Ectodermal cell (in vitro differentiated cells): ENCODE results near the gene ARFGAP1.

Experiments
- H3K27ac ChIP-seq: 2 replicates; pipeline ENCODE4 v1.7.0; 2013; ENCODE audit warnings: mild to moderate bottlenecking, low read depth, low read length; ENCODE audit not compliant: insufficient read depth, poor library complexity, severe bottlenecking
- H3K27me3 ChIP-seq: 2 replicates; pipeline ENCODE4 v1.7.0; 2013; ENCODE audit warnings: mild to moderate bottlenecking, low read length; ENCODE audit not compliant: insufficient read depth, control insufficient read depth, poor library complexity, severe bottlenecking
- H3K36me3 ChIP-seq: one replicate; pipeline ENCODE4 v1.7.0; 2013; ENCODE audit warnings: low read length; ENCODE audit not compliant: control insufficient read depth, insufficient read depth
- H3K4me1 ChIP-seq: one replicate; pipeline ENCODE4 v1.7.0; 2013; ENCODE audit warnings: low read length; ENCODE audit not compliant: control insufficient read depth, insufficient read depth
- H3K4me3 ChIP-seq: 2 replicates; pipeline ENCODE4 v1.7.0; 2013; ENCODE audit warnings: low read depth, low read length, control low read depth; ENCODE audit not compliant: insufficient read depth
- H3K9me3 ChIP-seq: 2 replicates; pipeline ENCODE4 v1.7.0; 2013; ENCODE audit warnings: mild to moderate bottlenecking, low read length, moderate library complexity; ENCODE audit not compliant: control insufficient read depth
- WGBS, 2 experiments: methylation state at CpG; one replicate each; pipeline ENCODE4 v1.1.7; 2013; ENCODE audit warnings: missing lambda C conversion rate in 2 of 2; 5-methylcytosine and 5-hydroxymethylcytosine counted together

The ARFGAP1 gene

DNA sequence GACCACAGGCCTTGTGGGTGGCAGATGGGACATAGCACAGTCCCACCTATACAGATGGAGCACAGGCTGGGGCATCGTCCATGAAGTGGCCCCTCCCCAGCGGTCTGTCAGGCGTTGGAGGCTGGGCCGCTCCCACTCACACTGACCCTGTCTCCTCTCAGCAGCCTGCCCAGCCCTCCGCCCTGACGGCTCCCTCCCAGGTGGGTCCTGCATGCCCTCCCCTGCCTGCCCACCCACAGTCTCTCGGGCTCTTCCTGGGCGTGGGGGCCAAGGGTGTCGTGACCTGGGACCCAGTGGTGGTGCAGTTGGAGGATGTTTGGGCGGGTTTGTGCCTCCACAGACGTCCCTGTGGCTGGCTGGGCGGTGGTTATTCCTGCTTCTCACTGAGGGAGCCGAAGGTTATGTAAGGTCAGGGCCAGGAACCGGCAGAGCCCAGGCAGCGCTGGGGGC lies 42.7 kb downstream of the ARFGAP1 start:
- Histone ChIP-seq H3K27ac (no peak overlapping the region), H3K9me3 (no peaks in the 10 kb centered on the region), H3K36me3 (no peaks in the 10 kb centered on the region), H3K4me3 (no peak overlapping the region), H3K4me1 (no peaks in the 10 kb centered on the region), H3K27me3 (no peaks in the 10 kb centered on the region)
- WGBS, 2 experiments: 76 to 79% methylated on average over 15 of the region's 15 CpGs

- Histone ChIP-seq H3K27me3 (no peaks in the 10 kb centered on the region), H3K4me1 (no peaks in the 10 kb centered on the region), H3K36me3 (no peaks in the 10 kb centered on the region), H3K27ac (no peak overlapping the region), H3K9me3 (no peaks in the 10 kb centered on the region), H3K4me3 (no peak overlapping the region)
- WGBS, 2 experiments: 89 to 91% methylated on average over 31 of the region's 31 CpGs
These were observed 43.3 kb downstream of the ARFGAP1 start for GRCh38 chr20:63315731-63316491.

GRCh38 chr20:63316502-63316921 lies 43.9 kb downstream of the ARFGAP1 start:
- H3K36me3 ChIP-seq: no peaks in the 10 kb centered on the region
- no peaks in the 10 kb centered on the region for H3K4me1 ChIP-seq
- no peaks in the 10 kb centered on the region for H3K27me3 ChIP-seq
- no peak overlapping the region for H3K27ac ChIP-seq
- no peaks in the 10 kb centered on the region for H3K9me3 ChIP-seq
- 89 to 90% methylated on average over 14 of the region's 14 CpGs for WGBS, 2 experiments
- no peak overlapping the region for H3K4me3 ChIP-seq

DNA sequence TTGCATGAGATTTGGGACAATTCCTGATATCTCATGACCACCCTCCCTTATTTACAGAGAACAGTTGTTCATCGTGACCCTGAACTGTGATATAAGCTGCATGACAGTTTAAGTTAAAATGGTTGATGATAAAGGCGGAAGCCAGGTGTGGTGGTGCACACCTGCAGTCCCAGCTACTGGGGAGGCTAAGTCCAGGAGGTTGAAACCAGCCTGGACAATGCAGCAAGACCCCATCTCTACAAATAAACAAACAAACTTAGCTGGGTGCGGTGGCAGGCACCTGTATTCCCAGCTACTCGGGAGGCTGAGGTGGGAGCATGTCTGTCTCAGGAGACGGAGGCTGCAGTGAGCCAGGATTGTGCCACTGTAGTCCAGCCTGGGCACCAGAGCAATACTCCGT lies 44.4 kb downstream of the ARFGAP1 start:
- Histone ChIP-seq H3K4me3 (no peak overlapping the region), H3K4me1 (no peaks in the 10 kb centered on the region), H3K9me3 (no peaks in the 10 kb centered on the region), H3K27me3 (no peaks in the 10 kb centered on the region), H3K27ac (no peak overlapping the region), H3K36me3 (no peaks in the 10 kb centered on the region)
- 83 to 85% methylated on average over 5 of the region's 6 CpGs for WGBS, 2 experiments

GRCh38 chr20:63317601-63318291 lies 45.1 kb downstream of the ARFGAP1 start:
- Histone ChIP-seq H3K36me3 (no peaks in the 10 kb centered on the region), H3K27me3 (no peaks in the 10 kb centered on the region), H3K9me3 (no peaks in the 10 kb centered on the region), H3K4me3 (no peak overlapping the region), H3K4me1 (no peaks in the 10 kb centered on the region), H3K27ac (no peak overlapping the region)
- WGBS, 2 experiments: 87 to 88% methylated on average over 18 of the region's 18 CpGs

DNA sequence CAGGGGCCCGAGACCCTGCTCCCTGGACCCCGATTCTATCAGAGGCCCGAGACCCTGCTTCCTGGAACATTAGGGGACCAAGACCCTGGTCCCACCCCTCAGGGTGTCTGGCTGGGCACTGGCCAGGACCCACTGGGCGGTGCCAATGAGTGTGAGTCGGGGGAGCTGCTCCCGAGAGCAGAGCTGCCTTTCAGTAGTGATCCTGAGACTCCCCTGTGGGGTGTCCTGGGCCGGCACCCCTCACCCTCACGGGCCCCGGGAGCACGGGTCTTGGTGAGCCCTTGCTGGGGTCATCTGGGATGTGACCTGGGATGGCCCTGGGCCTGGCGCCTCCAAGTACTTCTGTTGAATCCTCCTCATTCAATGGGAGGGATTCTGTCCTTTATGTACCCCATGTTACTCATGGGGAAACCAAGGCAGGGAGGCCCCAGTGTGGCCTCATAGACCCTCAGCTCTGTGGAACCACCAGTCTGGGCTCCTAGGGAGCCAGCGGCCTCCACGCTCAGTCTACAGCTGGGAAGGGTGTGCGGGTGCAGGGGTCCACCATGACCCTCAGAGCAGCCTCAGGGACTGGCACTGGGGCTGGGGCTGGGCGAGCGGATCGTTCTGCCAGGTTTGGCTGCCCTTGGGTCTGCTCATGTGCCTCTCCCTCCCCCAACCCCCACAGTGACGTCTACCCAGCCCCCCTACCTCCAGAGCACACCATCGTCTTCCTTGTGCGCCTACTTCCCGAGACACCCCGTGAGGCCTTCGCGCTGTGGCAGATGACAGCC lies 46.0 kb downstream of the ARFGAP1 start:
- 91 to 94% methylated on average over 24 of the region's 24 CpGs for WGBS, 2 experiments
- Histone ChIP-seq H3K27ac (no peak overlapping the region), H3K36me3 (no peaks in the 10 kb centered on the region)

GRCh38 chr20:63319164-63320040 lies 46.8 kb downstream of the ARFGAP1 start:
- Histone ChIP-seq H3K4me3 (no peak overlapping the region), H3K27me3 (no peaks in the 10 kb centered on the region), H3K36me3 (no peaks in the 10 kb centered on the region), H3K4me1 (no peaks in the 10 kb centered on the region), H3K9me3 (no peaks in the 10 kb centered on the region), H3K27ac (no peak overlapping the region)
- 92 to 93% methylated on average over 25 of the region's 25 CpGs for WGBS, 2 experiments

More for the DNA sequence above, 46.0 kb downstream of the ARFGAP1 start:
- Histone ChIP-seq H3K4me1 (no peaks in the 10 kb centered on the region), H3K9me3 (no peaks in the 10 kb centered on the region), H3K27me3 (no peaks in the 10 kb centered on the region), H3K4me3 (no peak overlapping the region)

DNA sequence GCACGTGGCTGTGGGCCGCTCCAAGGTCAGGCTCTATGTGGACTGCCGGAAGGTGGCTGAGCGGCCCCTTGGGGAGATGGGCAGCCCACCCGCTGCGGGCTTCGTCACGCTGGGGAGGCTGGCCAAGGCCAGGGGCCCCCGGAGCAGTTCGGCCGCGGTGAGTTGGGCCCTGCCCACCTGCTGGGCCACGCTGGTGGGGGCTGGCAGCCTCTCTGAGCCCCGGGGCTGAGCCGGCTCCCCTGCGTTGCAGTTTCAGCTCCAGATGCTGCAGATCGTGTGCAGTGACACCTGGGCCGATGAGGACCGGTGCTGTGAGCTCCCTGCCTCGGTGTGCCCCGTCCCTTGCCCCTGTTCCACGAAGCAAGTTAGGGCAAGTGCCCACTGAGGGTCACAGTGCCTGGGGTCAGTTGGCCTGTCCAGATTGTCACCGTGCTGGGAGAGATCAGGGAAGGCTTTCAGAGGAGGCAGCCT lies 47.5 kb downstream of the ARFGAP1 start:
- WGBS, 2 experiments: 89 to 90% methylated on average over 23 of the region's 23 CpGs
- no peaks in the 10 kb centered on the region for H3K36me3 ChIP-seq
- H3K27me3 ChIP-seq: no peaks in the 10 kb centered on the region
- no peak overlapping the region for H3K27ac ChIP-seq
- H3K4me1 ChIP-seq: no peaks in the 10 kb centered on the region
- H3K9me3 ChIP-seq: no peaks in the 10 kb centered on the region
- H3K4me3 ChIP-seq: no peak overlapping the region

GRCh38 chr20:63320616-63321147 lies 48.1 kb downstream of the ARFGAP1 start:
- no peak overlapping the region for H3K27ac ChIP-seq

More at GRCh38 chr20:63320616-63321147, 48.1 kb downstream of the ARFGAP1 start:
- WGBS, 2 experiments: 92% methylated on average over 10 of the region's 10 CpGs
- H3K27me3 ChIP-seq: no peaks in the 10 kb centered on the region
- H3K36me3 ChIP-seq: no peaks in the 10 kb centered on the region
- no peak overlapping the region for H3K4me3 ChIP-seq
- no peaks in the 10 kb centered on the region for H3K9me3 ChIP-seq
- no peaks in the 10 kb centered on the region for H3K4me1 ChIP-seq
